Endodermal cell (in vitro differentiated cells): Measurements from ENCODE around the gene KCNQ1. TPM values are rescaled to one million over a fixed set of nuclear protein-coding genes. Genes with fewer than 3 reads are reported as not detected.
A peak's percentile ranks its signal among the peaks of the same experiment; 100 is the strongest.

Experiments
- DNase-seq: peaks from one replicate; pipeline ENCODE4 v3.0.0-alpha.2; 2017
- H3K27ac ChIP-seq: 2 replicates; pipeline ENCODE4 v1.5.1; 2013; ENCODE audit warnings: mild to moderate bottlenecking, low read depth, low read length, moderate library complexity
- H3K27me3 ChIP-seq: 2 replicates; pipeline ENCODE4 v1.6.1; 2013; ENCODE audit warnings: mild to moderate bottlenecking, low read length, moderate library complexity; ENCODE audit not compliant: insufficient read depth, control insufficient read depth, poor library complexity, severe bottlenecking
- H3K36me3 ChIP-seq: 2 replicates; pipeline ENCODE4 v1.7.0; 2013; ENCODE audit warnings: mild to moderate bottlenecking, low read length, moderate library complexity; ENCODE audit not compliant: control insufficient read depth, insufficient read depth
- H3K4me1 ChIP-seq: one replicate; pipeline ENCODE4 v1.7.0; 2013; ENCODE audit warnings: low read length; ENCODE audit not compliant: control insufficient read depth, insufficient read depth
- H3K4me3 ChIP-seq: 2 replicates; pipeline ENCODE4 v1.5.1; 2013; ENCODE audit warnings: mild to moderate bottlenecking, low read length, moderate library complexity
- H3K9ac ChIP-seq: 2 replicates; pipeline ENCODE4 v1.6.1; 2013; ENCODE audit warnings: mild to moderate bottlenecking, low read length, moderate library complexity; ENCODE audit not compliant: poor library complexity, severe bottlenecking; ENCODE audit errors: extremely low read depth
- H3K9me3 ChIP-seq: 2 replicates; pipeline ENCODE4 v1.6.1; 2013; ENCODE audit warnings: mild to moderate bottlenecking, low read length, moderate library complexity; ENCODE audit not compliant: control insufficient read depth
- H3K27ac Mint-ChIP-seq: 2 replicates; pipeline ENCODE4 v1.8.0; 2020; ENCODE audit warnings: mixed read lengths
- H3K27me3 Mint-ChIP-seq: 2 replicates; pipeline ENCODE4 v1.8.0; 2021; ENCODE audit warnings: mild to moderate bottlenecking, mixed read lengths; ENCODE audit not compliant: insufficient read depth
- H3K36me3 Mint-ChIP-seq: 2 replicates; pipeline ENCODE4 v1.8.0; 2020; ENCODE audit warnings: low read depth, mixed read lengths
- H3K4me1 Mint-ChIP-seq: 2 replicates; pipeline ENCODE4 v1.8.0; 2020; ENCODE audit warnings: mixed read lengths
- H3K4me3 Mint-ChIP-seq: 2 replicates; pipeline ENCODE4 v1.8.0; 2020; ENCODE audit warnings: mild to moderate bottlenecking, moderate library complexity, mixed read lengths
- H3K9me3 Mint-ChIP-seq: 2 replicates; pipeline ENCODE4 v1.8.0; 2020; ENCODE audit warnings: mild to moderate bottlenecking, mixed read lengths
- CTCF ChIP-seq: fragments of 200-600 bp; sonication (generic); conservative IDR thresholded peaks from 2 replicates; pipeline ENCODE4 v1.5.0; 2021; ENCODE audit warnings: antibody characterized with exemption, mild to moderate bottlenecking
- WGBS, 2 experiments: methylation state at CpG; one replicate each; pipeline versions ENCODE4 v1.1.5 to v1.1.7; 2013; ENCODE audit warnings: missing lambda C conversion rate in 2 of 2, mixed read lengths in 1 of 2; ENCODE audit not compliant: insufficient coverage in 1 of 2, insufficient read length in 1 of 2; 5-methylcytosine and 5-hydroxymethylcytosine counted together
- total RNA-seq, 2 donors: library from RNA; stranded (reverse); fragmentation: NEBNext Ultra II Directional in 1 of 2; extraction: Animal tissue kit (Norgen Biotek cat#: 25700) in 1 of 2; gene quantifications; 2 replicates in 1 of 2; 3 replicates in 1 of 2; pipeline ENCODE4 v1.2.1, GENCODE V29; 2021

Gene KCNQ1
- total RNA-seq, 2 donors from 2014 or later, result 1.8 to 3.5 TPM

DNA sequence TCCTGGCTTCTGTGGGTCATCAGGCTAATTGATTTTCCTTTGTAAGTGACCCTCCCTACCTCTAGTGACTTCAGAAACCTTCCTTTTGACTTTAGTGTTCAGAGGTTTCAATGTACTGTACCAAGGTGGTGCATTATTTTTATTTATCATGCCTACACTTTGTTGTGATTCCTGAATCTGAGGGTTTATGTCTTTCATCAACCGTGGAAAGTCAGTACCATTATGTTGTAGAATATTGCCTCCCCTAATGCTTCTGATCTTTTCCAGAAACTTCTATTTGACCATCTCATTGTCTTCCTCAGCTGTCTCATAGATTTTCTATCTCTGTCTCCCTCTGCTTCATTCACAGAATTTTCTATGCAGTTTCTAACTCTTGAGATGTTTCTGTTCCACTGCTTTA lies 149.5 kb downstream of the KCNQ1 start:
- WGBS, 2 experiments, result 87 to 100% methylated on average over 1 of the region's 1 CpG
- Mint-ChIP-seq H3K27me3 (peaks cover 95% of the 10 kb centered on the region), H3K36me3 (no peaks in the 10 kb centered on the region), H3K27ac (no peak overlapping the region), H3K4me3 (no peak overlapping the region), H3K4me1 (no peaks in the 10 kb centered on the region), H3K9me3 (peaks cover 17% of the 10 kb centered on the region)
- DNase-seq, result no peak
- Histone ChIP-seq H3K27me3 (peaks cover 80% of the 10 kb centered on the region), H3K36me3 (no peaks in the 10 kb centered on the region), H3K4me3 (no peak overlapping the region), H3K27ac (no peak overlapping the region), H3K4me1 (no peaks in the 10 kb centered on the region), H3K9ac (no peak overlapping the region), H3K9me3 (peaks cover 18% of the 10 kb centered on the region)
- TF ChIP-seq CTCF, result no peak

- Mint-ChIP-seq H3K4me1 (no peaks in the 10 kb centered on the region), H3K27me3 (peaks cover 95% of the 10 kb centered on the region), H3K36me3 (no peaks in the 10 kb centered on the region), H3K4me3 (no peak overlapping the region), H3K9me3 (peaks cover 17% of the 10 kb centered on the region), H3K27ac (no peak overlapping the region)
- Histone ChIP-seq H3K27ac (no peak overlapping the region), H3K9ac (no peak overlapping the region), H3K4me1 (no peaks in the 10 kb centered on the region), H3K36me3 (no peaks in the 10 kb centered on the region), H3K9me3 (peaks cover 18% of the 10 kb centered on the region), H3K27me3 (peaks cover 89% of the 10 kb centered on the region), H3K4me3 (no peak overlapping the region)
- DNase-seq, result no peak
- WGBS, 2 experiments, result 87 to 88% methylated on average over 2 to 3 of the region's 3 CpGs
- no peak for TF ChIP-seq CTCF
Measured at GRCh38 chr11:2595204-2595603, 150.4 kb downstream of the KCNQ1 start.

DNA sequence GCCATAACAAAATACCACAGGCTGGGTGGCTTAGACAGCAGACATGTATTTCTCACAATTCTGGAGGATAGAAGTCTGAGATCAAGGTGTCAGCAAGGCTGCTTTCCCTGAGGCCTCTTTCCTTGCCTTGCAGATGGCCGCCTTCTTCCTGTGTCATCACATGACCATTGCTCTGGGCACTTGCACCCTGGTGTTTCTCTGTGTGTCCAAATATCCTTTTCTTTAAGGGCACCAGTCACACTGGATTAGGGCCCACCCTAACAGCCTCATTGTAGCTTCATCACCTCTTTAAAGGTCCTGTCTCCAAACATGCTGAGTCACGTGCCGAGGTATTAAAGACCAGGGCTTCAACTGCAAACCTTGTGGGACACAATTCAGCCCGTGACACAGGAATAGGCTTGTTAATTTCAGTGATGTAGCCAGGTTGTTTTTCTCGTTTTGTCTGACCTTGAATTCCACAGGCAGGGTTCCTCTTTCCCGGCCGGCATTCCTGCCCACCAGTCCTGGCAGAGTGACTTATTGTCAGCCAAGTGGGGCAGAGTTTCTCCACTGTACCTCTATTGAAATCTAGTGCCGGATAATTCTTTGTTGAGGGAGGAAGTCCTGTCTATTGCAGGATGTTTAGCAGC lies 154.9 kb downstream of the KCNQ1 start:
- no peaks in the 10 kb centered on the region for H3K4me1 Mint-ChIP-seq
- peaks cover 21% of the 10 kb centered on the region for H3K9me3 Mint-ChIP-seq
- no peak overlapping the region for H3K27ac Mint-ChIP-seq
- peaks cover 97% of the 10 kb centered on the region for H3K27me3 Mint-ChIP-seq
- Histone ChIP-seq H3K4me1 (no peaks in the 10 kb centered on the region), H3K27ac (no peak overlapping the region), H3K27me3 (peaks cover 81% of the 10 kb centered on the region), H3K4me3 (no peak overlapping the region), H3K9ac (no peak overlapping the region), H3K9me3 (peaks cover 18% of the 10 kb centered on the region), H3K36me3 (no peaks in the 10 kb centered on the region)
- TF ChIP-seq CTCF, result no peak
- peak; percentile 51 for DNase-seq
- H3K4me3 Mint-ChIP-seq, result no peak overlapping the region
- no peaks in the 10 kb centered on the region for H3K36me3 Mint-ChIP-seq
- WGBS, 2 experiments, result 89 to 95% methylated on average over 4 to 8 of the region's 8 CpGs
